ENCODE data around the gene SKIC3.

DNA sequence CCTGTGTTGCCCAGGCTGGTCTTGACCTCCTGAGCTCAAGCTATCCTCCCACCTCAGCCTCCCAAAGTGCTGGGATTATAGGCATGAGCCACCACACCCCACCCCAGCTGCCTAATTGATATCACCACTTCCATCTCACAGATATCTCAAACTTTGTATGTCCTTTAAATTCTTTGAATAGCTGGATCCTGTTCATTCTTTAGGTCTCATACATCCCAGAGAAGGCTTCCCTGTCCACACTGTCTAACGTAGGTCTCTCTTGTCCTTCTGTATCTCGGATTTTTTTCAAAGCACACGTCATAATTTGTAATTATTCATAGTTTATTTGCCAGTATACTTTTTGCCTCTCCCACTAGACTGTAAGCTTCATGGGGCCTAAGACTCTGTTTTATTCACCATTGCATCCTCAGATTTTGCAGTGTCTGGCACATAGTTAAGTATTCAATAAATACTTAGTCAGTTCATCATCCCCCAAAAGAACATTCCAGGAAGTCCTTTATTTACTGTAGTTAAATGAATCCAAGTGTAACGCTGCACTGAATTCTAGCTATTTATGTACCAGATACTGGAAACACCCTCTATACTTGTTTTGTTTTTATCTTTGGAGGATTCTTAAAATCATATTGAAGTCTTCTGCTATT is 10.6 kb upstream of the SKIC3 start:
- no peak for TF ChIP-seq CTCF (IDR thresholded peaks at IDR 0.05)
- no peak for TF ChIP-seq POLR2A (IDR thresholded peaks at IDR 0.05)
- no peak for TF ChIP-seq POLR2AphosphoS5 (IDR thresholded peaks at IDR 0.05)

All from gastroesophageal sphincter (tissue), 3 donors.